Measurements from ENCODE around the gene HYCC1.
"Not testable (repeated sequence)": the region's sequence is repeated elsewhere in the genome, so short reads cannot be mapped to it uniquely, and the experiment has no call there.

HYCC1 gene

GRCh38 chr7:23013715-23014649 lies at the start of gene HYCC1:
Gene HYCC1, minus strand, starts transcription at chr7:23014130. Its CDS starts 23,019 bp downstream, at chr7:22991111.
- peak; percentile 91 for DNase-seq

DNA sequence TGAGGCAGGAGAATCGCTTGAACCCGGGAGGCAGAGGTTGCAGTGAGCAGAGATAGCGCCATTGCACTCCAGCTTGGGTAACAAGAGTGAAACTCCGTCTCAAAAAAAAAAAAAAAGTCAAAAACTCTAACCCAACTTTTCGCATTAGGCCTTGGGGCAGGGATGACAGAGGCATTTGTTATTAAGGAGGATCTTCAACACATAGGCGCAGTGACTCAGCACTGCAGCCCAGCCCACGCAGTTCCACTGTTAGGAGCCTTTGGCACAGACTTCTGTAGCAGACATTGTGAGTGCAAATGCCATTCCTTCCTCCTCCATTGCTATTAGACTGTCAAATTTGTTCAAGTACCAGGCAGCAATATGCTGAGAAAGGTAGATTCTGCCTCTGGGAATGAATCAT lies 48.5 kb upstream of the HYCC1 start:
- DNase-seq = no peak

GRCh38 chr7:23061327-23061726 lies 47.4 kb upstream of the HYCC1 start:
- no peak for DNase-seq

GRCh38 chr7:23058408-23059096 lies 44.6 kb upstream of the HYCC1 start:
- DNase-seq = no peak

DNA sequence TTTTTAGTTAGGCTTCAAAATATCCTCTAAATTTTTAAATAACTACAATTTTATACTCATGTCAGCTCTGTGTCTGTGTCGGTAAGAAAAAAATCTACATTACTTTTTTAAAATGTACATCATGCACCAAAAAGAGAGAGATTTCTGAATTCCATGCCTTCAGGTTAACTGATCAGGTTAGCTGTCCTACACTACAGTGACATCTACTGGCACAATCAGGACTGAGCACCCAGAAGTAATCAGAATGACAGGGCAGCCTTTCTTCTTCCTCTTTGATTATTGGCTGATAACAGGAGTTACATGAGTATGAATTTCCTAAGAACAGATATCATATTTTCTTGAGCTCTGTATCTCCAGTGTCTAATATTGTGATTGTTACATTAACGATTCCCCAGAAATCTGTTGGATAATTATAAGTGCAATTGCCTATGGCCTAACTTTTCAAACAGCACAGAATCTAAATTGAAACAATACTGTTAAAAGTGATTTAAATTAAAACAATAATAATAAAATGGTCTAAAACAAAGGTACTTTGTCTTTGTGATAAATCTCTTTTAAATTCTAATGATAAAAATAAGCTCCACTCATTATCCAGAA lies 41.8 kb upstream of the HYCC1 start:
- no peak for DNase-seq

GRCh38 chr7:23051124-23051485 lies 37.2 kb upstream of the HYCC1 start:
- DNase-seq = not testable (repeated sequence)

DNA sequence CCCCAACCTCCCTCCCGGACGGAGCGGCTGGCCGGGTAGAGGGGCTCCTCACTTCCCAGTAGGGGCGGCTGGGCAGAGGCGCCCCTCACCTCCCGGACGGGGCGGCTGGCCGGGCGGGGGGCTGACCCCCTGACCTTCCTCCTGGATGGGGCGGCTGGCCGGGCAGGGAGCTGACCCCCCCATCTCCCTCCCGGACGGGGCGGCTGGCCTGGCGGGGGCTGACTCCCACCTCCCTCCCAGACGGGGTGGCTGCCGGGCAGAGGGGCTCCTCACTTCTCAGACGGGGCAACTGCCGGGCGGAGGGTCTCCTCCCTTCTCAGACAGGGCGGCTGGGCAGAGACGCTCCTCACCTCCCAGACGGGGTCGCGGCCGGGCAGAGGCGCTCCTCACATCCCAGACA lies 32.4 kb upstream of the HYCC1 start:
- not testable (repeated sequence) for DNase-seq

DNA sequence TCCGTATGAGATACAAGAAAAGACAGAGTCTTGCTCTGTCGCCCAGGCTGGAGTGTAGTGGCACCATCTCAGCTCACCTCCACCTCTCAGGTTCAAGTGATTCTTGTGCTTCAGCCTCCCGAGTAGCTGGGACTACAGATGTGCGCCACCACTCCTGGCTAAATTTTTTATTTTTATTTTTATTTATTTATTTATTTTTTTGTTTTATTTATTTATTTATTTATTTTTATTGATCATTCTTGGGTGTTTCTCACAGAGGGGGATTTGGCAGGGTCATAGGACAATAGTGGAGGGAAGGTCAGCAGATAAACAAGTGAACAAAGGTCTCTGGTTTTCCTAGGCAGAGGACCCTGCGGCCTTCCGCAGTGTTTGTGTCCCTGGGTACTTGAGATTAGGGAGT lies 31.2 kb upstream of the HYCC1 start:
- not testable (repeated sequence) for DNase-seq

GRCh38 chr7:23044581-23044980 lies 30.7 kb upstream of the HYCC1 start:
- DNase-seq = no peak

GRCh38 chr7:23043441-23043840 lies 29.5 kb upstream of the HYCC1 start:
- no peak for DNase-seq

DNA sequence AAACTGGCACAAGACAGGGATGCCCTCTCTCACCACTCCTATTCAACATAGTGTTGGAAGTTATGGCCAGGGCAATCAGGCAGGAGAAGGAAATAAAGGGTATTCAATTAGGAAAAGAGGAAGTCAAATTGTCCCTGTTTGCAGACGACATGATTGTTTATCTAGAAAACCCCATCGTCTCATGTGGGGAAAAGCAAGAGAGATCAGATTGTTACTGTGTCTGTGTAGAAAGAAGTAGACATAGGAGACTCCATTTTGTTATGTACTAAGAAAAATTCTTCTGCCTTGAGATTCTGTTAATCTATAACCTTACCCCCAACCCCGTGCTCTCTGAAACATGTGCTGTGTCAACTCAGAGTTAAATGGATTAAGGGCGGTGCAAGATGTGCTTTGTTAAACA lies 25.7 kb upstream of the HYCC1 start:
- DNase-seq = not testable (repeated sequence)

GRCh38 chr7:23035542-23036371 lies 21.8 kb upstream of the HYCC1 start:
- DNase-seq = not testable (repeated sequence)

DNA sequence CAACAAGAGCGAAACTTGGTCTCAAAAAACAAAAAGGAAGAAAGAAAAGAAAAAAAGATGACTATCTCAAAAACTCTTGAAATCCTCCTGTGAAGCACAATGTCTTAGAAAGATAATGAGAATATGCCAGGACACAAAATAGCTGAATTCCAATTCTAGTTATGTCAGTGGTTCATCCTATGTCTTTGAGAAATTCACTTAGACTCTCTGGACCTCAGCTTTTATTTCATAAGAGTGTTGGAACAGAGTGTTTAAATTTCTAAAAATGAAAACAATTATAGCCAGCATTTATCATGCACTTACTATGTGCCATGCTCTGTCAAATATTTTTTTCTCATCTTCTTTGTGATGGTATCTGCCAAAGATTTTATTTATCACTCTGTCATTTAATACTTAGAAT lies 13.3 kb upstream of the HYCC1 start:
- no peak for DNase-seq

GRCh38 chr7:23026164-23026563 lies 12.2 kb upstream of the HYCC1 start:
- no peak for DNase-seq

- no peak for DNase-seq
Measured at GRCh38 chr7:23024454-23024853, 10.5 kb upstream of the HYCC1 start.

DNA sequence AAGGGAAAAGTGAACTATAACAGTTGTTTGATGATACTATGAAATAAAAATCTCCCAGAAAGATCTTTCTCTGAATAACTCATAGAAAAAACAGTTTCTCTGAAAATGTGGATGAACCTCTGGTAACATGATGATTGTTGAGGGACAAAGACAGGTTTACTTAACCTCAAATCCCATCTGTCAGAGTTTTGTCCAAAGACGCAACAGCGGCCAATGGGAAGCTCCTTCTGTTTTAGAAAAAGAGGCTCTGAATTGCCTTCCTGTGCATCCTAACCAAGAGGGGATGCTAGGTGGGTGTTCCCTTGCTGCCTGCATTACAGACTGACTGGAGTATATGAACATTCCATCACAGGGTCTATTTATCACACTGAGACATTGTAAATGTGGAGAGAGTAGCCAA lies 8.9 kb upstream of the HYCC1 start:
- DNase-seq = no peak

GRCh38 chr7:23022258-23022769 lies 8.4 kb upstream of the HYCC1 start:
- DNase-seq = no peak

DNA sequence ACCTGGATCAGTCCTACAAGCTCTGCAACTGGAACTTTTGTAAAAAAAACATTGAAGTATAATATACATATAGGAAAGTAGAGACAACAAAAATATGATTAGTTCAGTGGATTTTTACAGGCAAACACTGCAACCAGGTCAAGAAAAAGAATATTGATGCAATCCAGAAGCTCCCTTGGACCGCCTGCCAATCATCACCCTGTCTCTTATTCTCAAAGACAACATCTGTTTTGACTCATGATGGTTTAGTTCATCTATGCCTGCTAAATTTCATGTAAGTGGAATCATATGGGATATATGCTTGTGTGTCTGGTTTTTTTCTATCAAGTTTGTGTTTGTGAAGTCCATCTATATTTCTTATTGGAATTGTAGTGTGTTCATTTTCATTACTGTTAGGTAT lies 7.7 kb upstream of the HYCC1 start:
- no peak for DNase-seq

DNA sequence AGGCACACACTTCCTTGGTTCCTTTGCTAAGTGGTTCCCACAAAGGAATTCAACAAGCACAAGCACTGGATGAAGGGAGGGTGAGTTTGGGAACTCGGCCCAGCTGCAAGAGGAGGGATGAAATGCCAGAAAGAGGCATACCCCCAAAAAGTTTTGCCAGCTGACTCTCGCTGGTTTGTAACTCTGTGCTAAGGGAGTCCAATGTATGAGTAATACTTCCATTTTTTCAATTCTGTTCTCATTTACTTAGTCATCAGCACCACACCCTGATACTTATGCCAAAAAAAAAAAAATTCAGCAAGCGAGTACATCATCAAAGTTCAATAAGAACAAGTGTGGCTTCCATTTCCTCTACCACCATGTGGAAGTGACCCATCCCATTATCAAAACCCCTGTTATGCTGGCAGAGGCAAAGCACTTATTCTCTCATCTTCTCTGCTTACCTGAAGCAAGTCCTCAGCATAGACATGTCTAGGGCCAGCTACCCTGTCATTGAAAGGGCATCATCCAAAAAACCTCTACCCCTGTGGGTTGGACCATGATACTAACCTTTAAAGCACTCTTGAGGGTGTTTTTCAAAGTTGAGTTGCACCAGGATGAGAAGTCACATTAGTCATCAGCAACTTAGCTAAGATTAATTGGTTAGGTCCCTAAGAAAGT lies 6.9 kb upstream of the HYCC1 start:
- no peak for DNase-seq

GRCh38 chr7:23018750-23019149 lies 4.8 kb upstream of the HYCC1 start:
- no peak for DNase-seq

DNA sequence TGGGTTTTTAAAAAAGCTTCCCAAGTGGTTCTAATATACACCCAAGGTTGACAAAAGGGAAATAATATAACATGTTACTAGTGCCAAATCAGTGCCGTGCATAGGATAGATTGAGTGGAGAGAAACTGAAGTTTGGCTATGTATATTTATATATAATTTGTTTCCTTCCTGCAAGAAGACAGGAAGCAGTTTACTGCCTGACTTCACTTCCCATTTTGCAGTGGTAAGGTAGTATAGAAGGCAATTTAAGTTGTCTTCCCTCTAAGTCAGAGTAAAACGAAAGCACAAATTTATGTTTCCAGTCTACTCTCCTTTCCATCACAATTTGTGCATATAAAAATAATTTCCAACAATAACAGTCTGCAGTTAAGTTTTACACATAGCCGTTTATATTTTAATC lies 3.4 kb upstream of the HYCC1 start:
- DNase-seq = no peak

Measured in NCI-H187 treated with DMSO at 0.1 percent for 48 hours (cell line).